HepG2 (cell line): ENCODE measurements around the gene RLN3. TPM values are rescaled to one million over a fixed set of nuclear protein-coding genes. Genes with fewer than 3 reads are reported as not detected.

ENCODE experiments used
- AHR ChIP-seq: IDR thresholded peaks from 2 replicates; pipeline ENCODE4 v1.6.1; 2018; ENCODE audit warnings: missing genetic modification reagents, missing compliant biosample characterization
- ARID5B ChIP-seq: IDR thresholded peaks from 2 replicates; pipeline ENCODE4 v1.4.0; 2020; ENCODE audit warnings: mild to moderate bottlenecking, missing genetic modification reagents
- CEBPG ChIP-seq: IDR thresholded peaks from 2 replicates; pipeline ENCODE4 v1.6.1; 2016
- FOXA3 ChIP-seq: IDR thresholded peaks from 2 replicates; pipeline ENCODE4 v1.6.1; 2016; ENCODE audit warnings: missing genetic modification reagents, missing compliant biosample characterization
- HMG20A ChIP-seq: IDR thresholded peaks from 2 replicates; pipeline ENCODE4 v1.6.1; 2016; ENCODE audit warnings: borderline replicate concordance
- HNF4G ChIP-seq, 2 experiments: sonication (generic) in 1 of 2; formaldehyde crosslinking in 1 of 2; IDR thresholded peaks; 2 replicates each; pipeline versions ENCODE4 v1.4.0 to v1.6.1; 2011 to 2020; ENCODE audit warnings: borderline replicate concordance in 2 of 2, low read depth in 2 of 2, mild to moderate bottlenecking in 2 of 2, low read length in 1 of 2, missing genetic modification reagents in 1 of 2, moderate library complexity in 1 of 2
- HOMEZ ChIP-seq: IDR thresholded peaks from 2 replicates; pipeline ENCODE4 v1.6.1; 2016; ENCODE audit warnings: low read depth
- KLF11 ChIP-seq: IDR thresholded peaks from 2 replicates; pipeline ENCODE4 v1.6.1; 2016; ENCODE audit warnings: missing compliant biosample characterization
- MEF2D ChIP-seq: sonication (generic); formaldehyde crosslinking; IDR thresholded peaks from 2 replicates; pipeline ENCODE4 v1.5.1; 2020; ENCODE audit warnings: mild to moderate bottlenecking, missing genetic modification reagents
- NFE2L2 ChIP-seq: fragments of 150-350 bp; IDR thresholded peaks from 2 replicates; pipeline ENCODE4 v1.6.1; 2014; ENCODE audit warnings: low read length
- NR2F2 ChIP-seq: IDR thresholded peaks from 2 replicates; pipeline ENCODE4 v1.6.1; 2012; ENCODE audit warnings: low read depth, inconsistent platforms, borderline replicate concordance
- PAF1 ChIP-seq: IDR thresholded peaks from 2 replicates; pipeline ENCODE4 v1.6.1; 2016; ENCODE audit warnings: missing genetic modification reagents, missing compliant biosample characterization
- PCBP2 ChIP-seq: fragments of 200-400 bp; formaldehyde crosslinking; optimal IDR thresholded peaks from 2 replicates; pipeline ENCODE3; 2018; ENCODE audit warnings: low read length, low read depth; ENCODE audit not compliant: poor library complexity, severe bottlenecking
- RFX3 ChIP-seq: IDR thresholded peaks from 2 replicates; pipeline ENCODE4 v1.6.1; 2016; ENCODE audit warnings: missing biosample characterization, missing genetic modification reagents
- ZHX2 ChIP-seq, 2 experiments: sonication (generic) in 1 of 2; formaldehyde crosslinking in 1 of 2; IDR thresholded peaks; 2 replicates each; pipeline versions ENCODE4 v1.6.1 to v1.9.0; 2014 to 2022; ENCODE audit warnings: antibody characterized with exemption in 1 of 2, borderline replicate concordance in 1 of 2, inconsistent platforms in 1 of 2, low read depth in 1 of 2, missing genetic modification reagents in 1 of 2
- ZNF230 ChIP-seq: sonication (generic); formaldehyde crosslinking; IDR thresholded peaks from 2 replicates; pipeline ENCODE4 v1.4.0; 2020; ENCODE audit warnings: mild to moderate bottlenecking, missing genetic modification reagents
- ZNF446 ChIP-seq: sonication (generic); formaldehyde crosslinking; IDR thresholded peaks from 2 replicates; pipeline ENCODE4 v1.5.0; 2020; ENCODE audit warnings: mild to moderate bottlenecking, missing genetic modification reagents
- ZSCAN30 ChIP-seq: sonication (generic); formaldehyde crosslinking; IDR thresholded peaks from 2 replicates; pipeline ENCODE4 v1.5.0; 2020; ENCODE audit warnings: mild to moderate bottlenecking, missing genetic modification reagents
- polyA plus RNA-seq, 8 experiments: library from polyadenylated mRNA; depleted of rRNA in 3 of 8; stranded (reverse) in 7 of 8; unstranded in 1 of 8; fragments of >200 nt; fragmentation: Illumina TruSeq in 4 of 8; extraction: Trizol in 4 of 8; gene quantifications; 2 replicates each; pipeline versions ENCODE4 v1.2.1 to v1.2.3, GENCODE V29; 2011 to 2016; ENCODE audit warnings: low read depth in 4 of 8, missing spikeins in 1 of 8, mixed read lengths in 1 of 8; ENCODE audit not compliant: insufficient read depth in 1 of 8
- total RNA-seq, 5 experiments: library from RNA; depleted of rRNA; stranded (reverse); fragments of >200 nt; fragmentation: Illumina TruSeq; extraction: Trizol; gene quantifications; 2 replicates each; pipeline ENCODE4 v1.2.3, GENCODE V29; 2016; ENCODE audit warnings: low read depth in 1 of 5

The RLN3 gene
- total and polyA plus RNA-seq, 2 of the 13 experiments (the other 11 are each of a cell fraction or from before 2014, with no cell fraction given), result not detected

GRCh38 chr19:14006085-14006765, 21.7 kb upstream of the RLN3 start, which contains the start of gene RFX1 (continued):
- TF ChIP-seq PCBP2 (no peak), AHR (CRISPR knock-in tag) (no peak), ZNF446 (CRISPR knock-in tag) (no peak), FOXA3 (CRISPR knock-in tag) (no peak), HNF4G (IDR thresholded peaks at IDR 0.05; ENCODE audit: borderline replicate concordance, low read depth, low read length) (peak; percentile 4; the same call in 1 of the 2 replicates), HNF4G (CRISPR knock-in tag; IDR thresholded peaks at IDR 0.05; ENCODE audit: borderline replicate concordance, low read depth) (no peak), NR2F2 (no peak), KLF11 (CRISPR knock-in tag) (peak; percentile 10; the same call in 1 of the 2 replicates), HOMEZ (CRISPR knock-in tag) (no peak), ZNF230 (CRISPR knock-in tag) (no peak), NFE2L2 (no peak), PAF1 (CRISPR knock-in tag) (no peak), MEF2D (CRISPR knock-in tag) (no peak), ARID5B (CRISPR knock-in tag) (no peak), CEBPG (0 out of 2 replicates have a peak, but pooled peaks have one; percentile 39), HMG20A (no peak), ZHX2 (IDR thresholded peaks at IDR 0.05; ENCODE audit: low read depth) (peak; percentile 50; the same call in 1 of the 2 replicates), ZHX2 (CRISPR knock-in tag; IDR thresholded peaks at IDR 0.05; ENCODE audit: borderline replicate concordance) (no peak), ZSCAN30 (CRISPR knock-in tag) (no peak), RFX3 (peak; percentile 93)
